HG03135 (cell line): ENCODE results near the gene COG5.

Experiments used
- ATAC-seq: cut with Tn5 transposase; IDR thresholded peaks from one replicate; pipeline ENCODE4 v1.9.1; 2021; ENCODE audit warnings: mild to moderate bottlenecking, moderate library complexity; ENCODE audit not compliant: unreplicated experiment

Gene COG5

GRCh38 chr7:107196834-107197610 is 366.7 kb downstream of the COG5 start:
- no peak for ATAC-seq

GRCh38 chr7:107194052-107194451 is 369.7 kb downstream of the COG5 start:
- ATAC-seq, result no peak

GRCh38 chr7:107190090-107190489 is 373.6 kb downstream of the COG5 start:
- ATAC-seq, result no peak

GRCh38 chr7:107187774-107188173 is 375.9 kb downstream of the COG5 start:
- ATAC-seq, result no peak

- no peak for ATAC-seq
Measured at GRCh38 chr7:107186240-107186639, 377.5 kb downstream of the COG5 start.

GRCh38 chr7:107185716-107186115 is 378.0 kb downstream of the COG5 start:
- no peak for ATAC-seq

- ATAC-seq, result no peak
Measured at GRCh38 chr7:107181172-107181571, 382.5 kb downstream of the COG5 start.

- no peak for ATAC-seq
Measured at GRCh38 chr7:107180378-107180777, 383.3 kb downstream of the COG5 start.

- no peak for ATAC-seq
Measured at GRCh38 chr7:107179326-107180164, 384.2 kb downstream of the COG5 start.

- ATAC-seq, result peak; percentile 44
Measured at GRCh38 chr7:107173691-107174406, 389.9 kb downstream of the COG5 start.

GRCh38 chr7:107173191-107173590 is 390.5 kb downstream of the COG5 start:
- no peak for ATAC-seq

GRCh38 chr7:107172276-107173032 is 391.3 kb downstream of the COG5 start:
- ATAC-seq, result no peak

GRCh38 chr7:107171496-107171895 is 392.2 kb downstream of the COG5 start:
- ATAC-seq, result no peak

GRCh38 chr7:107170051-107170915 is 393.4 kb downstream of the COG5 start:
- no peak for ATAC-seq

GRCh38 chr7:107169120-107170050 is 394.3 kb downstream of the COG5 start:
- peak; percentile 27 for ATAC-seq

GRCh38 chr7:107168233-107169119 is 395.2 kb downstream of the COG5 start, which contains the start of gene HBP1:
TSS of gene HBP1 (plus strand) at chr7:107169003. CDS start at chr7:107179894, 10,891 bp downstream.
- ATAC-seq, result peak; percentile 87

- no peak for ATAC-seq
Measured at GRCh38 chr7:107167483-107168232, 396.1 kb downstream of the COG5 start.
